ENCODE measurements around the gene ELOB.

Gene ELOB

DNA sequence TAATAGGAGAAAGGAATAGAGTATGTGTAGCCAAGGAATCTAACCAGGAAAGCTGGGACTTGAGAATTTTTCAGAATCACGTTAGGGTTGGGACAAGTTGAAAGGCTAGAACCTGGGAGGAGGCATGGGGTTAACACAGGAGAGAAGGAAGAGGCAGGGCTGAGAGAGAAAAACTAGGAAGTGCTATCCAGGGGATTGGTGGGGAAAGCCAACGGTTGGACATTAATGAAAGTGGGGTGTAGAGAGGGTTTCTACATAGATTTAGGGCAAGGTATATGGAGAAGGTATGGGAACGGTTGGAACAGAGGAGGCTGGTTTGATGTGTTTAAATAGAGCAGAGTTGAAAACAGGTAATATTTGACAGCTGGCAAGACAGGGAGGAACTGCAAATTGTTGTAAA, 21.9 kb downstream of the ELOB start:
- Histone ChIP-seq H3K27me3 (ENCODE audit: control insufficient read depth, insufficient read depth, low read length, poor library complexity, severe bottlenecking) (no peaks in the 10 kb centered on the region), H3K4me3 (ENCODE audit: insufficient read depth, low read depth, low read length) (peak overlapping the region; percentile 97), H3K27ac (ENCODE audit: insufficient read depth, low read depth, low read length, poor library complexity, severe bottlenecking) (no peak overlapping the region), H3K9me3 (ENCODE audit: control insufficient read depth, low read length) (no peaks in the 10 kb centered on the region), H3K36me3 (ENCODE audit: control insufficient read depth, insufficient read depth, low read length) (peaks cover 34% of the 10 kb centered on the region), H3K4me1 (ENCODE audit: control insufficient read depth, insufficient read depth, low read length) (peaks cover 15% of the 10 kb centered on the region)
- WGBS, 2 experiments: 68 to 78% methylated on average over 3 of the region's 3 CpGs

DNA sequence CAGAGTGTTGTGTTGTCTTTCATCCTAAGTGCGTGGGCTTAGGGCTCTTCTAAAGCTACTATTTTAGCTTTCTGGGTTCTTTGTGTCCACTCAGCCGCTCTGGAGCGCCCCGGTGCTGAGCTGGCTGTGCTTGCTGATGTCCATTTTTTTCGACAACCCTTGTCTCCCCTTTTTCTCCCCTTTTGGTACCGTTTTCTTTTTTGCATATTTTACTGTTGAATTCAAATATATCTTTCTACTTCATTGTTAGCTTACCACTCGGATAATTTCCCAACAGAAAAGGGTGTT, 23.4 kb downstream of the ELOB start:
- Histone ChIP-seq H3K4me3 (ENCODE audit: insufficient read depth, low read depth, low read length) (peak overlapping the region; percentile 97), H3K27ac (ENCODE audit: insufficient read depth, low read depth, low read length, poor library complexity, severe bottlenecking) (peak overlapping the region; percentile 100), H3K27me3 (ENCODE audit: control insufficient read depth, insufficient read depth, low read length, poor library complexity, severe bottlenecking) (no peaks in the 10 kb centered on the region), H3K9me3 (ENCODE audit: control insufficient read depth, low read length) (no peaks in the 10 kb centered on the region), H3K4me1 (ENCODE audit: control insufficient read depth, insufficient read depth, low read length) (peaks cover 15% of the 10 kb centered on the region), H3K36me3 (ENCODE audit: control insufficient read depth, insufficient read depth, low read length) (peaks cover 19% of the 10 kb centered on the region)
- 0 to 1% methylated on average over 4 to 7 of the region's 7 CpGs for WGBS, 2 experiments

DNA sequence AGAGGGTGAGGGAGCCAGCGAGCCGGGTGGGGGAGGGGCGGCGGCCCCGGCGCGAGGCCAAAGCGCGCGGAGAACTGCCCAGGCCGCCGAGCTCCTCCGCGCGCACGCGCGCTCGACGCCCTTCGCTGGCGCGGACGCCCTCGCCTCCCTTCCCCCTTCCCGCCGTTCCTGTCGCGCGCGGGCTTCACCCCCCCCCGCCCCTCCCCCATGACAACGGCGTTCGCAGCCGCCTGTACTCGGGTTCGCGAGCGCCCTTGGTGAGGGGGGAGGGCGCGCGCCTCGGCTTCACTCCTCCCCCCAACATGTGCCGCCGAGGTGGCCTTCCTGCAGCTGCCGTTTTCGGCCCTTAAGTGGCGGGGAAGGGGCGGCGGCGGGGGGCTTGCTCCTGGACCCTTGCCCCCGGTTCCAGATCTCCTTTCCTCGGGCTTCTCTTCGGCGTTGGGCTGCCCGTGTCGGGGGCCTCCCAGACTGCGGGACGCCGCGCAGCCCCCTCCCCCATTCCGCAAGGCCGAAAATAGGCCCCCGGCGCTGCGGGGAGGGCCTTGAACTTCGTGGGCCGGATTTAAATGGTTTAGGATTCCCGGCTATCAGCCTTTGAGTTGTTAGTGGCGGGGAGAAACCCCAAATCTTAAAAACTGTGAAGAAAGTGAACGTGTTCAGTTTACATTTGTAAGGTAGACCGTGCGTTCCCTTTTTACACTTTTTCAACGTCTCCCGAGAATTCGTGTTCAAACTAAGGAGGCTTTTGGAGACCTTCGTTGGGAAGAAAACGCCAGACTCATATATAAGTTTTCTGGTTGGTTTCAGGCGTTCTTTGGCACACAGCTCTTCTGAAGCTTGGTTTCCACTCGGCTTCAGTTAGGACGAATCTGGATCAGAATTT, 24.0 kb downstream of the ELOB start:
- WGBS, 2 experiments: 0 to 1% methylated on average over 75 to 78 of the region's 82 CpGs
- no peaks in the 10 kb centered on the region for H3K27me3 ChIP-seq (ENCODE audit: control insufficient read depth, insufficient read depth, low read length, poor library complexity, severe bottlenecking)

DNA sequence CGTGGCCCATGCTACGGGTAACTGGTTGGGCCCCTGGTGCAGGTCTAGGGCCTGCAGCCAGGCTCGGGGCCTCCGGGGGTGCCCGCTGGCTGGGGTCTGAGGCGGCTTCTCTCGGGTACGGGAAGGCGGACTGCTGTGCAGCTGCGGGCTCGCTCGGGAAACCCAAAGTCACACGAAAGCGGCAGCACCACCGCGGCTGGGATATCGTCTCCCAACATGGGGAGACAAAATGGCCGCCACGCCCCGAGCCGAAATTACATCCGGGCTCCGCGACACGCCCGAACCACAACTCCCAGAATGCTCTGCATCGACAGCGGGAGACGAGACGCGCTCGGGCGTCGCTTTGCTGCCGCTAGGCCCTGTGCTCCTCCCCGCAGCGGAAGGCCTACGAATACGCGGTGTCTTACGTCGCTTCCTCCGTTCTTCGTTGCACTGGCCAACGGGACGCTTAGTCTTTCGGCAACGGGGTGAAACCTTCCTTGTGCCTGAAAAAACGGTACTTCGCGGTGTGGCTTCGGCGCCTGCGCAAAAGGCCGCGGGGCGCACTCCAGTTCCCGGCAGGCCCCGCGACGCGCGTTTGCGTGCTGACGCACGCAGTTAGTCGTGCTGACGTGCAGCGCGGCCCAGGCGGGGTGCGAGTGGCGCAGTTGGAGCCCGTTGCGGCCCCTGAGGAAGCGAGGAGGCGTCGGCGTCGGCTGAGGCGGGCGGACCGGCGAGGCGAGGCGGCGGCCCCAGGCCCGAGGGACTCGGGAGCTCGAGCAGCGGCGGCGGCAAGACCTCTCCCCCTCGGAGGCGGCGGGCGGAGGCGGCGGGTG, 24.8 kb downstream of the ELOB start, which contains the start of gene SRRM2:
TSS of gene SRRM2 (plus strand) at position 604 of the 815 bp plus-strand sequence. CDS start 3,727 bp downstream, outside the sequence.
- Histone ChIP-seq H3K27ac (ENCODE audit: insufficient read depth, low read depth, low read length, poor library complexity, severe bottlenecking) (peak within 1 kb of the TSS; percentile 100), H3K36me3 (ENCODE audit: control insufficient read depth, insufficient read depth, low read length) (peaks cover 4% of the 10 kb centered on the region), H3K9me3 (ENCODE audit: control insufficient read depth, low read length) (no peaks in the 10 kb centered on the region), H3K4me1 (ENCODE audit: control insufficient read depth, insufficient read depth, low read length) (peaks cover 15% of the 10 kb centered on the region), H3K4me3 (ENCODE audit: insufficient read depth, low read depth, low read length) (peak within 1 kb of the TSS; percentile 97), H3K27me3 (ENCODE audit: control insufficient read depth, insufficient read depth, low read length, poor library complexity, severe bottlenecking) (no peaks in the 10 kb centered on the region)
- 0 to 1% methylated on average over 99 of the region's 99 CpGs for WGBS, 2 experiments

More for the DNA sequence above, 24.0 kb downstream of the ELOB start:
- H3K36me3 ChIP-seq (ENCODE audit: control insufficient read depth, insufficient read depth, low read length): peaks cover 13% of the 10 kb centered on the region
- peaks cover 15% of the 10 kb centered on the region for H3K4me1 ChIP-seq (ENCODE audit: control insufficient read depth, insufficient read depth, low read length)
- H3K27ac ChIP-seq (ENCODE audit: insufficient read depth, low read depth, low read length, poor library complexity, severe bottlenecking): peak overlapping the region; percentile 100
- no peaks in the 10 kb centered on the region for H3K9me3 ChIP-seq (ENCODE audit: control insufficient read depth, low read length)
- peak overlapping the region; percentile 97 for H3K4me3 ChIP-seq (ENCODE audit: insufficient read depth, low read depth, low read length)

DNA sequence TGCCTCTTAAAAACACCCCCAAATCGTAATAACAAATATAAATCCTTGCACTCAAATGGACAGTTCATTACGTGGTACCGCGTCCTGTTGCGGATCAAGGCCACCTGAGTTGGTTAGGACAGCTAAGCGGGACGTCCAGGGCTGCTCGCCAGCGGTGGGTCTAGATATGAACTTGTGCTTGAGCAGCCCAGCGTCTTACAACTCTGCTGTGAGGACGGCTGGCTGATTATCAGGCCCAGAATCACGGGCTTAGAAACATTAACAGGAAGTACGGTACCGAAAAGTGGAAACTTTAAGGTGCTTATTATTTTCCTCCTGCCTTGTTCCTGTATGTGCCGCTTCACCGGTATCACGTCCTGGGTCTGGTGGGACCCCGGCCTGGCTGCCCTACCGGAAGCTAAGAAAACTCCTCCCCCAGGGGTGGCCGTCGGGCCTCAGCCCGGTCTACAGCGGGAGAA, 25.5 kb downstream of the ELOB start:
- Histone ChIP-seq H3K9me3 (ENCODE audit: control insufficient read depth, low read length) (no peaks in the 10 kb centered on the region), H3K4me3 (ENCODE audit: insufficient read depth, low read depth, low read length) (peak overlapping the region; percentile 97), H3K27ac (ENCODE audit: insufficient read depth, low read depth, low read length, poor library complexity, severe bottlenecking) (peak overlapping the region; percentile 100), H3K4me1 (ENCODE audit: control insufficient read depth, insufficient read depth, low read length) (peaks cover 15% of the 10 kb centered on the region), H3K36me3 (ENCODE audit: control insufficient read depth, insufficient read depth, low read length) (no peaks in the 10 kb centered on the region), H3K27me3 (ENCODE audit: control insufficient read depth, insufficient read depth, low read length, poor library complexity, severe bottlenecking) (no peaks in the 10 kb centered on the region)
- WGBS, 2 experiments: 22 to 23% methylated on average over 23 of the region's 23 CpGs

DNA sequence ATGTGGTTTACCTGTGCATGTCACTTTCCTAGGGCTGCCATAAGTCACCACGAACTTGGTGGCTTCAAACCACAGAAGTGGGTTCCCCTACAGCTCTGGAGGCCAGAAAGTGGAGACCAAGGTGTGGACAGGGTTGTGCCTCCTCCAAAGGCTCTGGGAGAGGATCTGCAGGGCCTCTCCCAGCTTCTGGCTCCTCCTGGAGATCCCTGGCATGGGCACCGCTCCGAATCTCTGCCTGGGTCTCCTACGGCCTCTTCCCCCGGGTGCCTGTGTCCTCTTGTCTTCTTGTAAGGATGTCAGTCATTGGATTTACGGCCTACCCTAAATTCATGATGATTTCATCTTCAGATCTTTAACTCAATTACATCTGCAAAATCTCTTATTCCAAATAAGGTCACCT, 27.1 kb downstream of the ELOB start:
- H3K36me3 ChIP-seq (ENCODE audit: control insufficient read depth, insufficient read depth, low read length): no peaks in the 10 kb centered on the region
- peaks cover 13% of the 10 kb centered on the region for H3K4me1 ChIP-seq (ENCODE audit: control insufficient read depth, insufficient read depth, low read length)
- 93 to 97% methylated on average over 6 of the region's 6 CpGs for WGBS, 2 experiments
- H3K27ac ChIP-seq (ENCODE audit: insufficient read depth, low read depth, low read length, poor library complexity, severe bottlenecking): no peak overlapping the region
- no peaks in the 10 kb centered on the region for H3K9me3 ChIP-seq (ENCODE audit: control insufficient read depth, low read length)
- no peaks in the 10 kb centered on the region for H3K27me3 ChIP-seq (ENCODE audit: control insufficient read depth, insufficient read depth, low read length, poor library complexity, severe bottlenecking)
- no peak overlapping the region for H3K4me3 ChIP-seq (ENCODE audit: insufficient read depth, low read depth, low read length)

DNA sequence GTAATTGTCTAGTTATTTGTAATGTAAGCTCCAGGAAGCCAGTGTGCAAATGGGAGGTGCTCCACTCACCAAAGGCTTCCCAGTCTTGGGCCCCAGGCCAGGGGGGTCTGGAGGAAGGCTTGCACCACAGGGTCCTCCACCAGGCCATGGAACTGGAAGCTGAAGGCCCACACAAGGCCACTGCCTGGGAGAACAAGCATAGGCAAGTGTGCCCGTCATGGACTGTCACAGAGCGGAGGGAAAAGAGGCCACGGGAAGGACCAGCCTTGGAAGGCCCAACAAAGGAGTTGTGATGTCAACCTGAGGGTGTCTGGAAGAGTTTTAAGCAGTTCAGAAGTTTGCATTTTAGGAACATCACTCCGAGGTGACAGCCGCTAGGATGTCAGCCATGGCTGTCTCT, 27.6 kb downstream of the ELOB start:
- Histone ChIP-seq H3K9me3 (ENCODE audit: control insufficient read depth, low read length) (no peaks in the 10 kb centered on the region), H3K27ac (ENCODE audit: insufficient read depth, low read depth, low read length, poor library complexity, severe bottlenecking) (no peak overlapping the region), H3K36me3 (ENCODE audit: control insufficient read depth, insufficient read depth, low read length) (no peaks in the 10 kb centered on the region), H3K4me1 (ENCODE audit: control insufficient read depth, insufficient read depth, low read length) (peaks cover 9% of the 10 kb centered on the region), H3K4me3 (ENCODE audit: insufficient read depth, low read depth, low read length) (no peak overlapping the region), H3K27me3 (ENCODE audit: control insufficient read depth, insufficient read depth, low read length, poor library complexity, severe bottlenecking) (no peaks in the 10 kb centered on the region)
- whole genome bisulfite sequencing, 2 experiments: 95% methylated on average over 5 of the region's 5 CpGs

DNA sequence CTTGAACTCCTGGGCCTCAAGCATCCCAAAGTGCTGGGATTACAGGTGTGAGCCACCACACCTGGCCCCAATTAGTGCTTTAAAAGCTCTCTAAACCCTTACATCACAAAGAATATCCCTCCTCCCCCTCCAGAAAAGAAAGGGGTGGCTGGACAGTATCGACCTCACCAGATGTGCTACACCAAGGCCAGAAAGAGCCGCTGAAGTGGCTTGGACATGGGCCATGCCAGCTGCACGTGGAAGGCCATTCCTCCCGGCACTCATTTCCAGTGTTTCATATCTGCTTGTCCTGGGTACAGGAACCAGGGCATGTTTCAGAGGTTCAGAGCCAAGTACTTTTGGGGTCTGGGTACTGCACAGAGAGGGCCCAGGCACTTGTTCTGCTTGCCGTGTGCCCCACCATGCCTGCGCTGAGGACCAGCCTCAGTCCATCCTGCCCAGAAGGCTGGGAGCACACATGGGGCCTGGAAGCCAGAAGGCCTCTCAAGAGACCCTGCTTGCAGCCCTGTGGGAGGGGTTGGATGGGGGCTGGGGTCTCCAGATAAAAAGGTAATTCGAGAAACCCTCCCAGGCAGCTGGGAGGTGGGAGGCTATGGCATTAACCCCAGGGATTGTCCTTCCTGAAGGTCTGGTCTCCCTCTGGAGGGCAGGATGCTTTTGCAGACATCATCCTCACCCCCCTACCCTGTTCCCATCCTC, 28.2 kb downstream of the ELOB start:
- no peak overlapping the region for H3K4me3 ChIP-seq (ENCODE audit: insufficient read depth, low read depth, low read length)
- no peaks in the 10 kb centered on the region for H3K9me3 ChIP-seq (ENCODE audit: control insufficient read depth, low read length)
- no peaks in the 10 kb centered on the region for H3K27me3 ChIP-seq (ENCODE audit: control insufficient read depth, insufficient read depth, low read length, poor library complexity, severe bottlenecking)
- no peaks in the 10 kb centered on the region for H3K36me3 ChIP-seq (ENCODE audit: control insufficient read depth, insufficient read depth, low read length)
- WGBS, 2 experiments: 95% methylated on average over 7 of the region's 7 CpGs
- no peak overlapping the region for H3K27ac ChIP-seq (ENCODE audit: insufficient read depth, low read depth, low read length, poor library complexity, severe bottlenecking)
- H3K4me1 ChIP-seq (ENCODE audit: control insufficient read depth, insufficient read depth, low read length): peaks cover 5% of the 10 kb centered on the region

DNA sequence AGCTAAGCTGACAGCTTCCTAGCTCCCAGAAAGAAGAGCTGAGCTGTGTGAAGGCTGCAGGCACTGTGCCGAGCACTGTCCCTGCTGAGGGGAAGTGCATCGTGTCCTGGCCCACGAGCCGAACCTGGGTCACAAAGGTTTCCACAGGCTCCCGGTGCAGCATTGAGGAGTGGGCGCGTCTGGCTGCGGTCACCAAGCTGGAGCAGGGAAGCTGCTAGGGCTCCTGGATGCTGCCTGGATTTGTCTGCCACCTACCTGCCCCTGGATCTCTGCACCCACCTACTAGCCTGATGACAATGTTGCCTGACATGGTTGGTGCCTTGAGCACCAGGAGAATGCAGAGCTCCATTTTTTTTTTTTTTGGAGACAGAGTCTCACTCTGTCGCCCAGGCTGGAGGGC, 31.1 kb downstream of the ELOB start:
- WGBS, 2 experiments: 91 to 94% methylated on average over 9 of the region's 9 CpGs
- no peak overlapping the region for H3K4me3 ChIP-seq (ENCODE audit: insufficient read depth, low read depth, low read length)
- peaks cover under 1% of the 10 kb centered on the region for H3K4me1 ChIP-seq (ENCODE audit: control insufficient read depth, insufficient read depth, low read length)

More for the DNA sequence above, 31.1 kb downstream of the ELOB start:
- Histone ChIP-seq H3K36me3 (ENCODE audit: control insufficient read depth, insufficient read depth, low read length) (no peaks in the 10 kb centered on the region), H3K9me3 (ENCODE audit: control insufficient read depth, low read length) (no peaks in the 10 kb centered on the region), H3K27me3 (ENCODE audit: control insufficient read depth, insufficient read depth, low read length, poor library complexity, severe bottlenecking) (no peaks in the 10 kb centered on the region), H3K27ac (ENCODE audit: insufficient read depth, low read depth, low read length, poor library complexity, severe bottlenecking) (no peak overlapping the region)

Data from ectodermal cell (in vitro differentiated cells).